Stimulated activated CD8-positive, alpha-beta memory T cell treated with anti-CD3 and anti-CD28 coated beads, Interleukin-15, amount 100 ng/mL, for 1 hour (primary cell): ENCODE data around the gene SOX6.

Source experiments
- DNase-seq: peaks from one replicate; pipeline ENCODE4 v3.0.0-alpha.2; 2020; ENCODE audit warnings: low read depth

The SOX6 gene

GRCh38 chr11:15989685-15990084 is 366.7 kb downstream of the SOX6 start:
- no peak for DNase-seq

DNA sequence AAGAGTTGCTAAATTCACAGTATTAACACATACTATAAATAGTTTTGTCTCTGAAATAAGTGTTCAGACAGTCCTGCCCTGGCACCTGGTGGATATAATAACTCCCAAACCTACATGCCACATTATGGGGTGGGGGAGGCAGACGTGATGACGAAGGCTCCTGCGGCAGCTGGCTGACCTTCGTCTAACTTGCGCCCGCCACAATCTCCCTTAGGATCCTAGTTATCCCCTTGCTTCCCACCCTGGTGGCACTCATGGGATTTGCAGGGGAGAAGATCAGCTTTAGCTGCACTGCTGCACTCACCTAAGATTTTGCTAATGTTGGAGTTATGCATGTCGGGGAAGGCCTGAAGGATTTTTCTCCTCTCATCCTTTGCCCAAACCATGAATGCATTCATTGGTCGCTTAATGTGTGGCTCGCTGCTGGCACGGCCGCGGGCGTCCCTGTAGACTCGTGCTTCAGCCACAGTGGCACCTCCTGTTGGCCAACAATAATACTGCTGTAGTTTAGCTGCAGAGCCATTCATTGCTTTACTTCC is 367.6 kb downstream of the SOX6 start:
- DNase-seq, result no peak

- DNase-seq, result no peak
Observed at GRCh38 chr11:15988016-15988550, 368.3 kb downstream of the SOX6 start.

DNA sequence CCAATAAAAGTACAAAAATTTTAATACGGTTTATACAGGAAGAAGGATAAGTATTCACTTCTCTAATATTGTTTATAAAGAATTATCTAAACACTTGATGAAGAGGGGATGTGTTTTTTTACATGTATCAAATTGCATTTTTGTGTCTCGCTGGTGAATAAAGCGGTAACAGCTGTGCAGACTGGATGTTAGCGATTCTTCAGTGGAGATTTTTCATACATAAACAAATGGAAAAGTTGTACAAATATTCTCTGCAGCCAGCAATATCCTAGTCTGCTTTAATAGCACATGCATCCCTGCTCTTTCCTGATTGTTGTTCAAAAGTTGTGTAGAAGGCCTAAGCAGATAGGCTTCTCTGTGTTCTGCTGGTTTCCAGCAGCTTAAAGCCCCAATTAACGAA is 369.3 kb downstream of the SOX6 start:
- DNase-seq, result no peak

DNA sequence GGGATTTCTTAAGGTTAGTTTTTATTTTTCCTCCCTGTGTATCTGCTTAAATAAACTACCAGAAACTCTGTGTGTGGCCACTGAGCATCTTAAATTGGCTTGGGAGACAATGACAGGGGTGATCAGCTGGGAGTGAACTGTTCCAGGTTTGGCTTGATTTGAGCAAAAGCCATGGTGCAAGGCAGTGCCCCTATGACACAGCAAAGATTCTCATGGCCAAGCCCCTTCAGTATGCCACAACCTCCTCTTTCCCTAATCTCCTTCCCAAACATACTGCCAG is 370.5 kb downstream of the SOX6 start:
- no peak for DNase-seq

DNA sequence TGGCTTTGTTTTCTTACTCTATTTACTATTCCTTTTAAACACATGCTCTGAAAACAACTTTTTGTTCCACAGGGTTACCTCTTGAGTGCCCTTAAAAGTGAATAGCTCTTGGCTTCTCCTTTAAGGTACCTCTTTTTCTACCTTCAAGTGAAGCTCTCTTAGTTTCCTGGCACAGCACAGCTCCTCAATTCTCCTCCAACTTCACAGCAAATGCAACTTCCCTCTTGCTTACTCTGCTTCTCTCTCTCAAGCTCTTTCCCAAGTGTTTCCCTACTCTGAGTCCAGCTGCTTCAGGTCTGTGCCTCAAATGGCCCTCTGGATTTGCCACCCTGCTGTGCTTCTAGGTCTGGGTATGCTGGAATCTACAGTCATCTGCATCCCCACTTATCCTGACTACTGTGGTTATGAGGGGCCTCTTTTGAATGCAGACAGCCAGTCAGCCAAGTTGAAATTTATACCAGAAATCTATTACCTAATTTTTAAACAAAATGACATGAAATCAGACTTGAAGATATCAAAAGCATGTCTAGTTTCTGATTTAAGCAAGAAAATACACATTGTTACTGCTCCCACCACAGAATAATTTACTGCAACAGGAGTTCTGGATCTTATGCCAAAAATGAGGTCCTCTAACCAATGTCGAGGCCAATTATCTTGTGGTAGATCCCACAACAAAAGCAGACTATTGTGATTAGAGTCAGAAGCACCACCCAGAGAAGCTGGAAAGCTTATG is 371.1 kb downstream of the SOX6 start:
- DNase-seq, result no peak

DNA sequence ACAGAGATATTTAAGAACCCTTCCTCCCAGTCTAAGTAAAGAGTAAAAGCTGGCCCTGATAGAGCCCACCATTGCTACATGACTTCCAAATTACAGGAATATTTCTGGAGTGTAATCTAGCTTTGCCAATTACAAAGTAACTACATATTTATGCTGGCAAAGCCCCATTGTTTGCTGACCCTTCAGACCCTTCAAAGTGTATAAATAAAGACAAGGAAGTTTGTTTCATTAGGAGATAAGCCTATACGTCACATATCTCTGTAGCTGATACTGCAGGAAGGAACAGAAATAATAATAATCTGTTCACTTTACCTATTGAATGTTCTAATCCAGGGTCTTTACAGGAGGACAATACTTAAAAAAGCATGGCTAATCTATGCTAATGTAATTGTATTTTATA is 375.1 kb downstream of the SOX6 start:
- no peak for DNase-seq

- no peak for DNase-seq
Observed at GRCh38 chr11:15977116-15977515, 379.2 kb downstream of the SOX6 start.

- DNase-seq, result no peak
Observed at GRCh38 chr11:15976433-15977045, 379.8 kb downstream of the SOX6 start.

DNA sequence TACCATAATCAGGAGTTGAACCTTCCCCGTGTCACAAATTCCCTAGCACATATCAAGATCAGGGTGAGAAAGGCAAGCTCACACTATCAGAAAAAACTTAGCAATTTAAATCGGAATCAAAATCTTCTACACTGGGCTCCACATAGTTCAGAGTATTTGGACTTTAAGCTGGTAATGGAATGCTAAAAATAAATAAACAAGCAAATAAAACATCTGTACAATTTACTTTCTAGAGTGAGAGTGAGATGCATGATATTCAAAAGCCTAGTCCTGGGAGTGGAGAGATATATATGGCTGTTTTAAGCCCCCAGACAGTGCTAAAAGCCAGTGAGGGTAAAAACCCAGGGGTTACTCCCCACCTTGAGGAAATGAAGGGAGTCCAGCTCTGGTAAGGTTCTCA is 380.6 kb downstream of the SOX6 start:
- DNase-seq, result no peak

DNA sequence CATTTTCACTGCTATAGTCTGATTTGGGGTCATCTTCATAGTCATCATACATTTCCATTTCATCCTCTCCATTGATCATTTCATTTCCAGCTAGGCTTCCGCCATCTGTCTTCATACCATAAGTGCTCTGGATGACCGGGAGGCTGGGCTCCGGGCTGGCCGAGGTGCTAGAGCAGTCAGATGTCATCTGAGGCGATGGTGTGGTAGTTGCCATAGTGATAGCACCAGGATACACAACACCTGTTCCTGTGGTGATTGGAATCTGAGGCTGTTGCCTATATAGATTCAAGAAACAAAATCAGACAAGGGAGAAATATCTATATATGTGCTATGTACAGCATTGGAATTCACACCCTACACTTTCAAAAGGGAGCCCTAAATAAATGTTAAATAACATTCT is 383.5 kb downstream of the SOX6 start:
- DNase-seq, result no peak

- no peak for DNase-seq
Observed at GRCh38 chr11:15971215-15971546, 385.2 kb downstream of the SOX6 start.

GRCh38 chr11:15970506-15971214 is 385.7 kb downstream of the SOX6 start:
- DNase-seq, result no peak

DNA sequence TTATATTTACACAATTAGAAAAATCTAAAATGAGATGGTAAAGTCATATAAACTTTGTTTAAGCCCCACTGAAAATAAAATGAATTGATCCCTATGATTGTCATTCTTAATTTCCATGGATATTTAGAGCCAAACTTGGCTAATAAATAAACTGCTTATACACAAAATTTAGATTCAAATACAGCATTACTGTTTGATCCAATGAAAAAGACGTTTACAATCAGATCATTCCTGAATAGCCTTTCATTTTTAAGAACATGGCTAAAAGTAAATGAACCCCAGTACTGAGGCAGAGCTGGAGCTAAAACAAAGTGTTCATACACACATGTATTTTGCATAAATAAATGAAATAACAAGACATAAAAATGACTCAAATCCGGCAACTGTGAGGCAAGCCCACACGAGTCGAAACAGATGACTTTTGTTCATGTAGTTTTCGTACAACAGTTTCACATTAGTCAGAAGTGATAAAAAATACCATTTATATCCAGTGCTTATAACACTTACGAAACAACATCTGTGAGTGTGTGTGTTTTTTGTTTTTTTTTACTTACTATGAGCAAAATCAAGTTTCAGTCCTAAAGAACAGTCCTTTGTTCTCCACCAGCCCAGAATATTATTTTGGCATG is 386.5 kb downstream of the SOX6 start:
- DNase-seq, result no peak

DNA sequence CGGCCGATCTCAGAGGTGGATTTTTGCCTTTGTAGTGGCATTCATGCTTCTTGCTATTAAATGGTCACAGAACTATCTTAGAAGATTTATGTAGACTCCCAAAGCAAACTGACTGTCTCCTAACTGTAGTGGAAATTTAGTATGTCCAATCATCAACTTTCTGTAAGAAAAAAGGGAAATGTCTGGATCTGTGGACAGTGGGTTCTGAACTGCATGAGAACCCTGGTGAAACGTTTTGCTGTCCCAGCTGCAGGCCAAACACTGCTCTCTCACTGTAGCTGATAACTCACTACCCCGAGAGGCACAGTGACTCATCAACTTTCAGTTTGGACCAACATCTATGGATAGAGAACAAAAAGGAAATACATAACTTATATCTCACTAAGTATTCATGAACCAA is 387.1 kb downstream of the SOX6 start:
- DNase-seq, result no peak

GRCh38 chr11:15968461-15969130 is 387.8 kb downstream of the SOX6 start:
- no peak for DNase-seq

- no peak for DNase-seq
Observed at GRCh38 chr11:15967966-15968365, 388.4 kb downstream of the SOX6 start.

DNA sequence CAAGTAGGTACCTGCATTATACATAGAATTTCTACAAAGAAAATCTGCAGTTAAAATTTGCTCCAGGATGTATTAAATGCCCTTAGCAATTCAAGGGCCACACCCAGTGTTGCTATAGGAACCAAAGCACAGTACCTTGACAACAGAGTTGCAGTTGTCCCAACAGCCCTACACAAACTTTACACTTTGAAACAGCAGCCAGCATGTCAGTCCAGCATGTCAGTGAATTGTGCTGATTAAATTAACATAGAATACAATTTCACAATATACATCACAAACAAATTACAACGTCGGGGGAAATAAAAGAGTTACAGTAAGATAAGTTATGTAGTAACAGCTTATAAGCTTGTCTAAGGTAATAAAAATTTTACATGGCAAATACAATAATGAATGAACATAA is 389.2 kb downstream of the SOX6 start:
- no peak for DNase-seq

DNA sequence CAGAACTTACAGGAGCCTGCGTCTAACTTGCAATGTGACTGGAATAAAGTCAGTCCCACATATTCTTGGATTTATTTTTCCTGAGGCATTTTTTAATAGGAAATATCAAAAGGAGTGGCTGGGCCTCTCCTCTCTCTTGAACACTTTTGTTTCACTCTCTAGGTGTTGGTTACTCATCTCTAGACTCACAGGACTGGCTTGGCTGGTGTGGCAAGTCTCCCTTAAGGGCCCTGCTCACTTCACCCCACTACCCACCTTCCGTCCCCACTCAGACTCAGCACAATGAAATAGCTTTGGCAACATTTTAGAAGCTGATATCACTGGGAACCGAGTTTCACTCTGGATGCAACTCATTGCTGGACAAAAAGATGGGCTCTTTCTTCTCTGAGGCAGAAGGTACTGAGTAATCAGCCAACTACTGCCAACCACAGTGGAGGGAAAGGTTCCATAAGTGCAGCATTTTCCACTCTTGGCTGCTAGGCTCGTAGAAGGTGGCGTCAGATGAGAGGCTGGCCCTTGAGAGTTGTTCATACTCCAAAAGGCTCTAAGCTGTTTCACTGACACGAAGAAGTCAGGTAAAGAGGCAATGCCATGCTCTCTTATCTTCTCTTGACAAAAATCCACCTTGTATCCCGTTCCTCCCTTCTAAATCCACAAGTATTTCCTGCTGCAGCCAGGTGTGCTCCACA is 390.6 kb downstream of the SOX6 start:
- DNase-seq, result no peak

GRCh38 chr11:15963266-15963665 is 393.1 kb downstream of the SOX6 start:
- DNase-seq, result no peak

GRCh38 chr11:15958910-15959309 is 397.4 kb downstream of the SOX6 start:
- no peak for DNase-seq

DNA sequence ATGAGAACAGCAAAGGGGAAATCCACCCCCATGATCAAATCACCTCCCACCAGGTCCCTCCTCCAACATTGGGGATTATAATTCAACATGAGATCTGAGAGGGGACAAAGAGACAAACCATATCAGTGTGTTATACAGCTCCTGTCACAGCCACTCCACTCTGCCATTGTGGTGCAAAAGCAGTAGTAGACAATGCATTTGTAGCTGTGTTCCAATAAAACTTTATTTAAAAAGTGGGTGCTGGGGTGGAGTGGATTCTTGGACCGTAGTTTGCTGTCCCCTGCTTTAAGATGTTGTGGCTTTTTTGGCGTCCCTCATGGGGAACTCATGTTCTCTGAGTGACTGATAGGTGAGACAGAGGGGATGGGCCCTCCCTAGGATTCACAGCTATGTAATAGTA is 399.1 kb downstream of the SOX6 start:
- DNase-seq, result no peak
